Mesendoderm (in vitro differentiated cells): ENCODE results near the gene SH3BP2.

Experiments used
- DNase-seq: peaks from one replicate; pipeline ENCODE4 v3.0.0; 2013
- H2AK5ac ChIP-seq: 2 replicates; pipeline ENCODE4 v1.6.1; 2013; ENCODE audit warnings: low read length, inconsistent platforms
- H2BK120ac ChIP-seq: 2 replicates; pipeline ENCODE4 v1.6.1; 2013; ENCODE audit warnings: low read depth, mild to moderate bottlenecking, low read length, moderate library complexity, mixed read lengths
- H2BK15ac ChIP-seq: replicated peaks from 2 replicates; pipeline ENCODE4 v1.6.1; 2013; ENCODE audit warnings: low read depth, mild to moderate bottlenecking, moderate library complexity
- H2BK5ac ChIP-seq: 2 replicates; pipeline ENCODE4 v1.6.1; 2013; ENCODE audit warnings: low read length, inconsistent platforms
- H3K18ac ChIP-seq: 2 replicates; pipeline ENCODE4 v1.6.1; 2013; ENCODE audit warnings: mild to moderate bottlenecking, low read length, mixed read lengths
- H3K23ac ChIP-seq: one replicate; pipeline ENCODE4 v1.6.1; 2013; ENCODE audit warnings: low read length
- H3K27ac ChIP-seq: 2 replicates; pipeline ENCODE4 v1.5.1; 2013; ENCODE audit warnings: low read depth, mild to moderate bottlenecking, inconsistent platforms, low read length, moderate library complexity
- H3K27me3 ChIP-seq: 2 replicates; pipeline ENCODE4 v1.6.1; 2013; ENCODE audit warnings: low read length, control low read depth, mild to moderate bottlenecking, inconsistent platforms; ENCODE audit not compliant: insufficient read depth, poor library complexity
- H3K36me3 ChIP-seq: 2 replicates; pipeline ENCODE4 v1.6.1; 2013; ENCODE audit warnings: low read length, inconsistent platforms; ENCODE audit not compliant: control insufficient read depth, insufficient read depth
- H3K4ac ChIP-seq: one replicate; pipeline ENCODE4 v1.6.1; 2013; ENCODE audit warnings: low read depth, mild to moderate bottlenecking, low read length, moderate library complexity
- H3K4me1 ChIP-seq: 2 replicates; pipeline ENCODE4 v1.6.1; 2013; ENCODE audit warnings: low read depth, low read length, inconsistent platforms; ENCODE audit not compliant: control insufficient read depth
- H3K4me2 ChIP-seq: 2 replicates; pipeline ENCODE4 v1.6.1; 2013; ENCODE audit warnings: low read length
- H3K4me3 ChIP-seq: 2 replicates; pipeline ENCODE4 v1.5.1; 2013; ENCODE audit warnings: mild to moderate bottlenecking, low read length
- H3K56ac ChIP-seq: one replicate; pipeline ENCODE4 v1.6.1; 2013; ENCODE audit warnings: low read length
- H3K79me1 ChIP-seq: 2 replicates; pipeline ENCODE4 v1.6.1; 2013; ENCODE audit warnings: low read length, inconsistent platforms
- H3K79me2 ChIP-seq: 2 replicates; pipeline ENCODE4 v1.6.1; 2013; ENCODE audit warnings: mild to moderate bottlenecking, low read length; ENCODE audit not compliant: control insufficient read depth, insufficient read depth
- H3K9ac ChIP-seq: 2 replicates; pipeline ENCODE4 v1.6.1; 2013; ENCODE audit warnings: low read length, inconsistent platforms
- H4K5ac ChIP-seq: one replicate; pipeline ENCODE4 v1.6.1; 2013; ENCODE audit warnings: low read length
- H4K8ac ChIP-seq: one replicate; pipeline ENCODE4 v1.6.1; 2013; ENCODE audit warnings: low read depth, mild to moderate bottlenecking, control low read depth, low read length, moderate library complexity
- WGBS: extraction: QIAGEN DNeasy Blood & Tissue Kit; methylation state at CpG from one replicate; pipeline ENCODE4 v1.1.7; 2013; ENCODE audit warnings: low lambda C conversion rate, missing lambda C conversion rate; ENCODE audit not compliant: insufficient coverage; ENCODE audit errors: extremely low coverage; 5-methylcytosine and 5-hydroxymethylcytosine counted together

Gene SH3BP2

DNA sequence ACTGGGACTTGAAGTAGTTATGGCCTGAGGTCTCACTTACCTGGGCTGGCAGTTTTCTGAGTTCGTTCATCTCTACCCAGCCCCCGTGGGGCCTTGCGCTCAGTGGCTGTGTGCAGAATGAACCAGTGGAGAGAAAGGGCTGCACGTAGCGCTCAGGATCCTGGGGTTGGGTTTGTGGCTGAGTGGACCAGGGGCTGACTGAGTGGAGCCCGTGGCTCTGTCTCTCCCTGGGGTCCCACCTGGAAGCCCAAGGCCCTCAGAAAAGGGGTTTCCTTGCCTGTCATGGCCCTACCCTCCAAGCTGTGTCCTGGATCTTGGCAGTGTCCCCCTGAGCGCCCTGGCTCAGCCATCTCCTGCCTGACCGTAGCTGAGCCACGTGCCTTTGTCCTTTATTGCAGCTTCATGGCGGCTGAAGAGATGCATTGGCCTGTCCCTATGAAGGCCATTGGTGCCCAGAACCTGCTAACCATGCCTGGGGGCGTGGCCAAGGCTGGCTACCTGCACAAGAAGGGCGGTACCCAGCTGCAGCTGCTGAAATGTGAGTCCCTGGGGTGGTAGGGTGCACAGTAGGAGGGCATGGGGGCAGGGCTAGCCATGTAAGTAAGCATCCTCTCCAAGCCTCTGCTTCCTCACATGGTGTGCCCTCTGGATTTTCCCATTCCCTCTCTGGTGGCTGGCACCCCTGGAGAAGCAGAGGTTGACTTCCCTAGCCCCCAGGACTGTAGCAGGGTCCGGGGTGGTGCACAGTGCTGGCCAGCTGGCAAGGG lies 27.5 kb downstream of the SH3BP2 start:
- H3K4me2 ChIP-seq: no peak overlapping the region
- H3K79me1 ChIP-seq: peaks cover 13% of the 10 kb centered on the region
- H3K36me3 ChIP-seq: peaks cover 4% of the 10 kb centered on the region
- no peaks in the 10 kb centered on the region for H3K27me3 ChIP-seq
- no peak overlapping the region for H3K9ac ChIP-seq
- no peak overlapping the region for H4K8ac ChIP-seq
- H2AK5ac ChIP-seq: no peak overlapping the region
- WGBS: no CpG with 5 or more reads among the region's 13 CpGs
- no peak overlapping the region for H3K23ac ChIP-seq
- H3K4ac ChIP-seq: no peak overlapping the region
- no peaks in the 10 kb centered on the region for H3K4me1 ChIP-seq
- H2BK15ac ChIP-seq: no peak overlapping the region
- peaks cover 6% of the 10 kb centered on the region for H3K79me2 ChIP-seq
- H3K4me3 ChIP-seq: no peak overlapping the region
- no peak overlapping the region for H2BK120ac ChIP-seq
- no peak overlapping the region for H3K18ac ChIP-seq
- DNase-seq: no peak
- H3K56ac ChIP-seq: no peak overlapping the region
- H2BK5ac ChIP-seq: no peak overlapping the region
- H3K27ac ChIP-seq: no peak overlapping the region
- H4K5ac ChIP-seq: no peak overlapping the region

DNA sequence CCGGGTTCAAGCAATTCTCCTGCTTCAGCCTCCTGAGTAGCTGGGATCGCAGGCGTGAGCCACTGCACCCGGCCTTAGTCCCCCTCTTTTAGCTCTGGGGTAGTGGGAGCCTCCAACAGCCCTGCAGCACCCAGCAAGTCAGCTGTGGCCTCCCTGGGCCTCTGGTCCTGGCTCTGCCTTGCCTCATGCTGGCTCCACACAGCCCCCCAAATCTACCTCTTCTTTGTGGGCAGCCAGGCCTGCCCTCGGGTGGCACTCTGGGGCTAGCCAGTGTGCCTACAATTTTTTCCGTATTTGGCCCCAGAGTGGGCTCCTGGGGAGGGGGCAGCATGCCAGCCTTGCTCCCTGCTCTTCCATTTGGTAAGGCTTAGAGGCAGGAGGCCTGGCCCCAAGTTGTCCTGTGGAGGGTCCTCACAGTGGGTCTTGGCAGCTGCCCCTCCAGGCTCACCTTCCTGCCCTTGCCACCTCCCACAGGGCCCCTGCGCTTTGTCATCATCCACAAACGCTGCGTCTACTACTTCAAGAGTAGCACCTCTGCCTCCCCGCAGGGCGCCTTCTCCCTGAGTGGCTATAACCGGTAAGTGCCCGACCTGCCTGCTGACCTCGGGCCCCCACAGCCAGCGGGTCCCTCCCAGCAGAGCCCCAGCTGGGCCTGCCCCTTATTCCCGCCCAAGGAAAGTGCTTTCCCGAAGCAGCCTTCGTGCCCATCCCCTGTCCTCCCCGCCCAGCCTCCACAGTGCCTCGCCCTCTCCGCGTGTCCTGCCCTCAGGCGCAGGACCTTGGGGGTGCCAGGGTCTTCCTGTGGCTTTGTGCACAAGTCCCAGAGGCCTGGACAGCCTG lies 29.8 kb downstream of the SH3BP2 start:
- H3K27me3 ChIP-seq: no peaks in the 10 kb centered on the region
- peaks cover 6% of the 10 kb centered on the region for H3K79me2 ChIP-seq
- no peak overlapping the region for H2BK5ac ChIP-seq
- no peak overlapping the region for H3K4ac ChIP-seq
- no peak overlapping the region for H4K8ac ChIP-seq
- H3K23ac ChIP-seq: no peak overlapping the region
- no peak overlapping the region for H2BK15ac ChIP-seq
- peaks cover 12% of the 10 kb centered on the region for H3K36me3 ChIP-seq
- H3K4me3 ChIP-seq: no peak overlapping the region
- no CpG with 5 or more reads among the region's 23 CpGs for WGBS
- no peak overlapping the region for H3K56ac ChIP-seq
- no peak overlapping the region for H4K5ac ChIP-seq
- H3K79me1 ChIP-seq: peaks cover 15% of the 10 kb centered on the region
- no peak for DNase-seq
- no peak overlapping the region for H2BK120ac ChIP-seq
- no peak overlapping the region for H3K27ac ChIP-seq
- H3K9ac ChIP-seq: no peak overlapping the region
- H2AK5ac ChIP-seq: no peak overlapping the region
- no peak overlapping the region for H3K4me2 ChIP-seq
- H3K18ac ChIP-seq: no peak overlapping the region
- no peaks in the 10 kb centered on the region for H3K4me1 ChIP-seq

GRCh38 chr4:2823301-2823670 lies 30.4 kb downstream of the SH3BP2 start:
- peaks cover 6% of the 10 kb centered on the region for H3K79me2 ChIP-seq
- no peak overlapping the region for H3K27ac ChIP-seq
- H3K4me2 ChIP-seq: no peak overlapping the region
- no CpG with 5 or more reads among the region's 4 CpGs for WGBS
- peaks cover 12% of the 10 kb centered on the region for H3K36me3 ChIP-seq
- H2BK120ac ChIP-seq: no peak overlapping the region
- no peaks in the 10 kb centered on the region for H3K4me1 ChIP-seq
- no peak overlapping the region for H2AK5ac ChIP-seq
- H3K79me1 ChIP-seq: peaks cover 15% of the 10 kb centered on the region
- no peak overlapping the region for H4K5ac ChIP-seq
- no peak overlapping the region for H3K18ac ChIP-seq
- no peak overlapping the region for H3K9ac ChIP-seq
- H2BK5ac ChIP-seq: no peak overlapping the region
- no peaks in the 10 kb centered on the region for H3K27me3 ChIP-seq
- no peak overlapping the region for H2BK15ac ChIP-seq
- H3K4ac ChIP-seq: no peak overlapping the region
- H3K4me3 ChIP-seq: no peak overlapping the region
- H3K56ac ChIP-seq: no peak overlapping the region
- no peak overlapping the region for H4K8ac ChIP-seq
- no peak overlapping the region for H3K23ac ChIP-seq
- no peak for DNase-seq

GRCh38 chr4:2823671-2824328 lies 30.9 kb downstream of the SH3BP2 start:
- Histone ChIP-seq H4K8ac (no peak overlapping the region), H3K4ac (no peak overlapping the region), H3K27me3 (no peaks in the 10 kb centered on the region), H3K4me1 (no peaks in the 10 kb centered on the region), H4K5ac (no peak overlapping the region), H3K4me2 (no peak overlapping the region), H2BK120ac (no peak overlapping the region), H3K18ac (no peak overlapping the region), H2BK15ac (no peak overlapping the region), H2BK5ac (no peak overlapping the region), H3K23ac (no peak overlapping the region), H3K4me3 (no peak overlapping the region), H3K56ac (no peak overlapping the region), H2AK5ac (no peak overlapping the region), H3K27ac (no peak overlapping the region), H3K79me1 (peaks cover 15% of the 10 kb centered on the region), H3K79me2 (peaks cover 6% of the 10 kb centered on the region), H3K36me3 (peaks cover 12% of the 10 kb centered on the region), H3K9ac (no peak overlapping the region)
- no CpG with 5 or more reads among the region's 14 CpGs for WGBS
- DNase-seq: no peak

- Histone ChIP-seq H3K27me3 (no peaks in the 10 kb centered on the region), H3K9ac (no peak overlapping the region), H3K4me2 (no peak overlapping the region), H3K36me3 (peaks cover 12% of the 10 kb centered on the region), H3K27ac (no peak overlapping the region), H3K79me1 (peaks cover 13% of the 10 kb centered on the region), H2BK120ac (no peak overlapping the region), H2AK5ac (no peak overlapping the region), H3K79me2 (peaks cover 5% of the 10 kb centered on the region), H3K56ac (no peak overlapping the region), H2BK5ac (no peak overlapping the region), H3K18ac (no peak overlapping the region), H3K23ac (no peak overlapping the region), H4K5ac (no peak overlapping the region), H3K4me1 (no peaks in the 10 kb centered on the region), H2BK15ac (no peak overlapping the region), H4K8ac (no peak overlapping the region), H3K4me3 (no peak overlapping the region), H3K4ac (no peak overlapping the region)
- WGBS: no CpG with 5 or more reads among the region's 24 CpGs
- DNase-seq: no peak
Observed at GRCh38 chr4:2824329-2824835, 31.5 kb downstream of the SH3BP2 start.
